GM08714 (cell line): ENCODE measurements around the gene GREB1.

ENCODE experiments used
- H3K4me3 ChIP-seq: fragments of 200-500 bp; sonication (Bioruptor generic); 2 replicates; pipeline ENCODE4 v1.5.1; 2014; ENCODE audit warnings: mild to moderate bottlenecking, low read length, inconsistent platforms
- ZNF274 ChIP-seq: IDR thresholded peaks from 2 replicates; pipeline ENCODE4 v1.6.1; 2012; ENCODE audit warnings: mild to moderate bottlenecking, low read depth, low read length

The GREB1 gene

GRCh38 chr2:11505652-11506610, 27.9 kb upstream of the GREB1 start:
- no peak for TF ChIP-seq ZNF274
- H3K4me3 ChIP-seq = no peak overlapping the region

GRCh38 chr2:11506611-11506969, 27.3 kb upstream of the GREB1 start:
- no peak overlapping the region for H3K4me3 ChIP-seq
- no peak for TF ChIP-seq ZNF274

DNA sequence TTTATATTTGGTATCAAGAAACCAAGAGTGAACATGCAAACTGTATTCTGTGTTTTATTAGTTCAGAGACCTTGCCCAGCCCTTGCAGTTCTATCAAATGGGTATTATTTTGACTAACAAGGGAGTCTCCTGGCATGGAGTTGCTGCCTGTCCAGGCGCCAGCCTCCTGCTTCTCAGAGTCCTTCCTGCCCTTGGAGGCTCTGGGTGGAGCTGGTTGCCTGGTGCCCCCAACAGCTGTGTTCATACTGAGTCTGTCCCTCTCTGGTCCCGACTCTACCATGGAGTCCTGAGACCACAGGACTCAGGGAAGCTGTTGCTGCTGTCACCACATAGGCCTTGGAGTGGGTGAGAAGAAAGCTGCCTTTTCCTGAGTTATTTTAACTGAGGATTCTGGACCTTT, 26.3 kb upstream of the GREB1 start:
- no peak for TF ChIP-seq ZNF274
- H3K4me3 ChIP-seq = no peak overlapping the region

GRCh38 chr2:11508279-11508678, 25.6 kb upstream of the GREB1 start:
- no peak overlapping the region for H3K4me3 ChIP-seq
- no peak for TF ChIP-seq ZNF274

- H3K4me3 ChIP-seq = no peak overlapping the region
- no peak for TF ChIP-seq ZNF274
Observed at GRCh38 chr2:11509657-11510360, 24.0 kb upstream of the GREB1 start.

DNA sequence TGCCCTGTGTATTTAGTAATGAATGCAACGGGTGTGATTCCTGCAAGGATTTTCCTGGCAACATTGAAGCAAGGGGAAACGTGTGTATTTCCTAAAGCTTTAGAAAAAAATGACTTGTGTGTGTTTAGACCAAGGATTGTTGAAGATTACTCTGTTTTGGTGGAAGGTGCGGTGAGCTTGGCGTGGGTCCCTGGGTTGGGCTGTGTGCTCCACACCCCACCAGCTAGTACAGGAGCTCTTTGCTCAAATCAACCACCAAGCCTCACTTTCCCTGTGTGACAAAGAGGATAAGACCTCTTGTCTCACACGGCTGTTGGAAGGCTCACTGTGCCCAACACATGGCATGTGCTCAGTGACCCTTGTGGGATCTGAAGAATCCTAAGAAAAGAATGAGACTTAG, 21.4 kb upstream of the GREB1 start:
- no peak for TF ChIP-seq ZNF274

DNA sequence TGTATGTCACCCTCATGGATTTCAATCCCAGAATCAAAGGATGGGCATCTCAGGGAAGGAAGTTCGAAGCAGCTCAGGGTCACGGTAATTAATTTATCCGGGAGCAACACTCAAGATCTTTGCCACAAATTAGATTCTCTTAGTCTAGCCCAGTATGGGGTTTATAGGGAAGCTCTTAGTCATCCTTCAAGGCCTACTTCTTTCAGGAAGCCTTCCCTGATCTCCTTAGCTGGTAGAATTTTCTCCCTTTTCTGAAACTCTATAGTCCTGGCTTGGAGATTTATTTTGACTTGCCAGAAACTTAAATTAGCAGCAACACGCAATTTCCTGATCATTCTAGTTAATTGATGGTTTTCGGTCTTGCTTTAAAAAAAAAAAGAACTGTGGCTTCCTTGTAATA, 20.5 kb upstream of the GREB1 start:
- no peak overlapping the region for H3K4me3 ChIP-seq
- no peak for TF ChIP-seq ZNF274

More for the DNA sequence above, 21.4 kb upstream of the GREB1 start:
- H3K4me3 ChIP-seq = no peak overlapping the region

- no peak for TF ChIP-seq ZNF274
- H3K4me3 ChIP-seq = no peak overlapping the region
Observed at GRCh38 chr2:11514081-11514730, 19.6 kb upstream of the GREB1 start.

DNA sequence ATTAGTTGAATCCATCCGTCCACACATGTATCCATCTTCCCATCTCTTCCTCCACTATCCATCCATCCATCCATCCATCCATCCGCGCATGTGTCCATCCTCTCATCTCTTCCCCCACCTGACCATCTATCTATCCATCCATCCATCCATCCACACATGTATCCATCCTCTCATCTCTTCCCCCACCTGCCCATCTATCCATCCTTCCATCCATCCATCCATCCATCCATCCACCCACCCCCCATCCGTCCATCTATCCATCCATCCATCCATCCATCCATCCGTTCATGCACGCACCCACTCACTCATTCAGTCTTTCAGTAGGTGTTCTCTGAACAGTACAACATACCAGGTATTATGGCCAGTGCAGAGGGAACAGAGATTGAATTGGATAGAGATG, 18.9 kb upstream of the GREB1 start:
- no peak for TF ChIP-seq ZNF274
- no peak overlapping the region for H3K4me3 ChIP-seq

- TF ChIP-seq ZNF274 = no peak
Observed at GRCh38 chr2:11515490-11515981, 18.3 kb upstream of the GREB1 start.

DNA sequence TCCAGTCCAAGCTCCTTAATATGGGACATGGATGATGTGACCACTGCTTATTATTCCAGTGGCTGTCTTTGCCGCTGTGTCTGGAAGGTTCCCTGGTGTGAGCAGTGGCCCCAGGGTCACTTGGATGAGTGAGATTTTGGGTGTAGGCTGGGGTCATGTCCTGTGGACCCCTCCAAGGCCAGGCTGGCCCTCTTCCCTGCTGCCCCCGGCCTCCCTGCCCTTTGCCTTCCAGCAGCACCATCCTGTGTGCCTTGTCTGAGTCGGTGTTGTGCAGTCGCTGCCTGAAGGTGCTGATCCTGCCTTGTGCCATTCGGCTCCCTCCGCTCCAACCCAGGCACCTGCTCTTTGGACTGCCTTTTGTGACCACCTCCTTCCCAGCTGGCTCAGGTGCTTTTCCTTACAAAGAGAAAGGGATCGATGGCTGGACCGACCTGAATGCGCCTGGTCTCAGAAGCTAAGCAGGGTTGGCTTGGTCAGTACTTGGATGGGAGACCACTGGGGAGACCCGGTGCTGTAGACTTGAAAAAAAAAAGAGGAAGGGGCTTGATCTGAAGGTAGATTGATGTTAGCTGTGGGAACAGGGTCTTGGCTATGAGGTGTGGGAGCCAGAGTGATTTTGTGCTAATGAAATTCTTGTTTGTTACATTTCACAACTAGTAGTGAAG, 16.7 kb upstream of the GREB1 start:
- TF ChIP-seq ZNF274 = no peak

More at GRCh38 chr2:11515490-11515981, 18.3 kb upstream of the GREB1 start:
- no peak overlapping the region for H3K4me3 ChIP-seq

GRCh38 chr2:11517906-11518305, 15.9 kb upstream of the GREB1 start:
- TF ChIP-seq ZNF274 = no peak
- no peak overlapping the region for H3K4me3 ChIP-seq

More for the DNA sequence above, 16.7 kb upstream of the GREB1 start:
- no peak overlapping the region for H3K4me3 ChIP-seq

DNA sequence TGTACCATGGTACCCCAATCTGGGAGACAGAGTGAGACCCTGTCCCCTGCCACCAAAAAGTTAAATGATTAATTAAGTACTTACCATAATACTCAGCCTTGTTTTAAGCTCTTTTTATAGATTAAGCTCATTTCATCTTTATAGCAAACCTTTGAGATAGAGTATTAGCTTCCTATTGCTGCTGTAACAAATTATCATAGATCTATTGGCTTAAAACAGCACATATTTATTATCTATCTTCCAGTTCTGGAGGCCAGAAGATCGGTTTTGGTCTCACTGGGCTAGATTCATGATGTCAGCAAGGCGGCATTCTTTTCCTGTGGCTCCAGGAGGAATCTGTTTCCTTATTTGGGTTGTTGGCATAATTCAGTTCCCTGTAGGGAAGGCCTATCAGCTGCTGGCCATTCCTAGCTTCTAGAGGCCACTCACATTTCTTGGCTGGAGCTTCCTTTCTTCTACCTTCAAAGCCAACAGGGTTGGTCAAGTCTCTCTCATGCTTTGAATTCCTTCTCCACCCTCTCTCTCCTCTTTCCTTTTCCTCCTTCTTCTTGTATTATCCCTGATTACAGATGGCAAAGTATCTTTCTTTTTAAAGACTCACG, 13.7 kb upstream of the GREB1 start:
- no peak overlapping the region for H3K4me3 ChIP-seq
- no peak for TF ChIP-seq ZNF274
